ENCODE data around the gene PLXDC2. TPM values are rescaled to one million over a fixed set of nuclear protein-coding genes. Genes with fewer than 3 reads are reported as not detected.

The PLXDC2 gene
- total RNA-seq, 1 experiment from 2014 or later, result not detected

- peaks cover 7% of the 10 kb centered on the region; the same call in 1 of the 2 replicates for H3K4me1 ChIP-seq (ENCODE audit: insufficient read depth, low read length)
- intact Hi-C loops (cut with micrococcal nuclease), result no loop called here
- H3K9ac ChIP-seq (ENCODE audit: low read length), result no peak overlapping the region
- H3K4me2 ChIP-seq (ENCODE audit: low read length), result no peak overlapping the region
- H3K9me2 ChIP-seq (replicated peaks; ENCODE audit: low read length), result no peaks in the 10 kb centered on the region
- no peaks in the 10 kb centered on the region for H3K9me3 ChIP-seq (ENCODE audit: low read length)
- H3K79me2 ChIP-seq (ENCODE audit: low read length), result no peaks in the 10 kb centered on the region
- TF ChIP-seq EZH2phosphoT487 (IDR thresholded peaks at IDR 0.05; ENCODE audit: borderline replicate concordance, low read length), result no peak
- no peak for TF ChIP-seq CTCF (conservative IDR thresholded peaks at IDR 0.05; ENCODE audit: low read depth, low read length)
- TF ChIP-seq EZH2 (IDR thresholded peaks at IDR 0.05; ENCODE audit: low read length, unreplicated experiment), result no peak
- no peaks in the 10 kb centered on the region for H3K27me3 ChIP-seq (ENCODE audit: low read length)
- H3F3A ChIP-seq (ENCODE audit: low read length, unreplicated experiment), result no peaks in the 10 kb centered on the region
- no peaks in the 10 kb centered on the region for H3K36me3 ChIP-seq (ENCODE audit: low read depth, low read length)
- DNase-seq (no peak), ATAC-seq (no peak)
- CTCF ChIA-PET, result no interaction called here
- POLR2A ChIA-PET (ENCODE audit: unreplicated experiment), result no interaction called here
- H3K4me3 ChIP-seq (ENCODE audit: low read length), result no peak overlapping the region
- no peaks in the 10 kb centered on the region for H4K20me1 ChIP-seq (ENCODE audit: low read length)
- BruUV-seq (replicated peaks), result no TSS peak
- no peak overlapping the region for H2AFZ ChIP-seq (ENCODE audit: low read length)
- no peak overlapping the region for H3K27ac ChIP-seq (ENCODE audit: low read length)
These were observed 88.0 kb downstream of the PLXDC2 start for GRCh38 chr10:19904202-19904661.

GRCh38 chr10:19906108-19906791 lies 90.0 kb downstream of the PLXDC2 start:
- no TSS peak for BruUV-seq (replicated peaks)
- CTCF ChIA-PET, result no interaction called here
- no peak overlapping the region for H3K9ac ChIP-seq (ENCODE audit: low read length)
- no peaks in the 10 kb centered on the region for H3K9me3 ChIP-seq (ENCODE audit: low read length)
- no peak for ATAC-seq
- no peaks in the 10 kb centered on the region for H3F3A ChIP-seq (ENCODE audit: low read length, unreplicated experiment)
- H3K4me3 ChIP-seq (ENCODE audit: low read length), result no peak overlapping the region
- H3K4me1 ChIP-seq (ENCODE audit: insufficient read depth, low read length), result peaks cover 11% of the 10 kb centered on the region
- no peaks in the 10 kb centered on the region for H3K27me3 ChIP-seq (ENCODE audit: low read length)
- H4K20me1 ChIP-seq (ENCODE audit: low read length), result no peaks in the 10 kb centered on the region
- H3K4me2 ChIP-seq (ENCODE audit: low read length), result no peak overlapping the region
- POLR2A ChIA-PET (ENCODE audit: unreplicated experiment), result no interaction called here
- H2AFZ ChIP-seq (ENCODE audit: low read length), result no peak overlapping the region
- intact Hi-C loops (cut with micrococcal nuclease), result no loop called here
- DNase-seq, result no peak
- no peak overlapping the region for H3K27ac ChIP-seq (ENCODE audit: low read length)
- H3K79me2 ChIP-seq (ENCODE audit: low read length), result no peaks in the 10 kb centered on the region
- no peaks in the 10 kb centered on the region for H3K36me3 ChIP-seq (ENCODE audit: low read depth, low read length)
- TF ChIP-seq EZH2phosphoT487 (IDR thresholded peaks at IDR 0.05; ENCODE audit: borderline replicate concordance, low read length) (no peak), EZH2 (IDR thresholded peaks at IDR 0.05; ENCODE audit: low read length, unreplicated experiment) (no peak)
- H3K9me2 ChIP-seq (replicated peaks; ENCODE audit: low read length), result no peaks in the 10 kb centered on the region

GRCh38 chr10:19908991-19909696 lies 92.9 kb downstream of the PLXDC2 start:
- H2AFZ ChIP-seq (ENCODE audit: low read length), result no peak overlapping the region
- H3K4me3 ChIP-seq (ENCODE audit: low read length), result no peak overlapping the region
- H3K36me3 ChIP-seq (ENCODE audit: low read depth, low read length), result no peaks in the 10 kb centered on the region
- H3K79me2 ChIP-seq (ENCODE audit: low read length), result no peaks in the 10 kb centered on the region
- no peaks in the 10 kb centered on the region for H3K27me3 ChIP-seq (ENCODE audit: low read length)
- no TSS peak for BruUV-seq (replicated peaks)
- H3K9ac ChIP-seq (ENCODE audit: low read length), result no peak overlapping the region
- peak; percentile 49 for ATAC-seq
- no peaks in the 10 kb centered on the region for H3K9me2 ChIP-seq (replicated peaks; ENCODE audit: low read length)
- DNase-seq, result peak; percentile 76
- TF ChIP-seq EZH2phosphoT487 (IDR thresholded peaks at IDR 0.05; ENCODE audit: borderline replicate concordance, low read length) (no peak), EZH2 (IDR thresholded peaks at IDR 0.05; ENCODE audit: low read length, unreplicated experiment) (no peak), CTCF (conservative IDR thresholded peaks at IDR 0.05; ENCODE audit: low read depth, low read length) (no peak)
- H3K4me2 ChIP-seq (ENCODE audit: low read length), result peak overlapping the region; percentile 46
- H3F3A ChIP-seq (ENCODE audit: low read length, unreplicated experiment), result no peaks in the 10 kb centered on the region
- POLR2A ChIA-PET (ENCODE audit: unreplicated experiment), result no interaction called here
- no peaks in the 10 kb centered on the region for H4K20me1 ChIP-seq (ENCODE audit: low read length)
- CTCF ChIA-PET, result no interaction called here
- no peaks in the 10 kb centered on the region for H3K9me3 ChIP-seq (ENCODE audit: low read length)
- intact Hi-C loops (cut with micrococcal nuclease), result no loop called here
- H3K4me1 ChIP-seq (ENCODE audit: insufficient read depth, low read length), result peaks cover 11% of the 10 kb centered on the region
- H3K27ac ChIP-seq (ENCODE audit: low read length), result peak overlapping the region; percentile 87
